DMS153 treated with DMSO at 0.1 percent for 48 hours (cell line): ENCODE data around the gene DPEP1.
"Not testable (repeated sequence)": the region's sequence is repeated elsewhere in the genome, so short reads cannot be mapped to it uniquely, and the experiment has no call there.

Source experiments
- DNase-seq: peaks from one replicate; lab custom pipeline; 2025; ENCODE audit not compliant: unreplicated experiment; lab: John Stamatoyannopoulos, UW

Gene DPEP1

DNA sequence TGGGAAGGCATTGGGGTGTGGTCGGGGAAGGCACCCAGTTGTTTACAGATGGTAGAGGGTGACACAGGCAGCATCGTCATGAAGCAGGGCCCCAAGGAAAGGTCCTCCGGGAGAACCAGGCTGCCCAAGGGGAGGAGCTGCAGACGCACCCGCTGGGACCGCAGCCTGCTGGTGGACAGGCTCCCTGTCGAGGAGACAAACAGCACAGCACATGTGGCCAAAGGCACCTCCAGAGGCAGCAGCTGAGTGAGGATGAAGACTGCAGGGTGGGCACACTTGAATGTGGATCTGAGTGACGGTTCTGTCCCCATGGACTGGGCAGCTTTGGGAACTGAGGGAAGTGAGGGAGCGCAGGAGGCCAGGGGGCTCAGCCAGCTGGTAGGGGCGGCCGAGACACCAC lies 31.7 kb downstream of the DPEP1 start:
- no peak for DNase-seq

DNA sequence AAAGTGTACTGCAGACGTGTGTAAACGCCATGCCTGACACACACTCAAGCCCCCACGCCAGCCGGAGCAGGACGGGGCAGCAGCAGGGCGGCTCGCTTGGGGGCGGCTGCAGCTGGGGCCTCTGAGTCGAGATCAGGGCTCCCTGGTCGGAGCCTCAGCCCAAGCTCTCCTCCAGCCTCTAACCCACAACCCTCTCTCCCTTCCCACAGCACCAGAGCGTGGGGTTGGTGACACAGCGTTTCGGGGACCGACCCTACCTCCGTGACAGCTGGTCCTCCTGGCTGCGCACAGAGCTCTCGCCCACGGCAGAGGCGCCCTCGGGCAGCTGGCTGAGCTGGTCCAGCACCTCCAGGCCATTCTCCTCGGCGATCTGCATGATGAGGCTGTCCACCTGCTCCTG lies 32.8 kb downstream of the DPEP1 start:
- DNase-seq: no peak

DNA sequence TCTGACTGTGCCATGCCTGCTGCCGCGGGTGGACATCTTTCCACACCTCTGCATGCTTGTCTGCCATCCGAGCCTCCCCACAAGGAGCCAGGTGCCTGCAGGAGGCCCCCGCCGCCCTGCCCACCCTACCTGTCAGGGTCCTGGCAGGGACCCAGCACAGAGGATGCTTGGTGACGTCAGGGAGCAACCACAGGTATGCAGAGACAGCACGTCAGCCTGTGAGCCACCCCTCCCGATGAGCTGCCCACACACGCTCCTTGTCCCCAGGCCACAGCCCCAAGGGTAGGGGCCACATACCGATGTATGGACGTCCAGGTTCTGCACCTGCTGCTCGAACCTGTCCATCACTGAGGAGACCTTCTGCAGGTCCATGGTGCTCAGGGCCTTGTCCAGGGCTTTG lies 33.5 kb downstream of the DPEP1 start:
- no peak for DNase-seq

DNA sequence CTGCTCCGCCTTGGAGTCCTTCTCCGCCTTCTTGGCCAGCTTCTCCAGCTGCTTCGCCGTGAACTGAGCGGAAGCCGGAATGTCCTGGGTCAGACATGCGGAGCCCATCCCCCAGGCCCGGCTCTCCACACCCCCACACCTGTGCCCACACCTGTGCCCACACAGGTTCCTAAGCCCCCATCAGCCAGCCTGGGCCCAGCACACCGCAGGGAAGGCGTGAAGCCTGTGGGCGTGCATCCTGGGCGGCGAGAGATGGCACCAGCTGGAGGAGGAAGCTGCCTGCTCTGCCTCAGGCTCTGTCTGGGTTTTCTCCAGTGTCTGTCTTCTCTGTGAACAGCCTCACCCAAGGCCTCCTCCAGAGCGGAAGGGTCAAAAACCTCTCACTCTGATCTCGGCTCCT lies 38.1 kb downstream of the DPEP1 start:
- DNase-seq: no peak

DNA sequence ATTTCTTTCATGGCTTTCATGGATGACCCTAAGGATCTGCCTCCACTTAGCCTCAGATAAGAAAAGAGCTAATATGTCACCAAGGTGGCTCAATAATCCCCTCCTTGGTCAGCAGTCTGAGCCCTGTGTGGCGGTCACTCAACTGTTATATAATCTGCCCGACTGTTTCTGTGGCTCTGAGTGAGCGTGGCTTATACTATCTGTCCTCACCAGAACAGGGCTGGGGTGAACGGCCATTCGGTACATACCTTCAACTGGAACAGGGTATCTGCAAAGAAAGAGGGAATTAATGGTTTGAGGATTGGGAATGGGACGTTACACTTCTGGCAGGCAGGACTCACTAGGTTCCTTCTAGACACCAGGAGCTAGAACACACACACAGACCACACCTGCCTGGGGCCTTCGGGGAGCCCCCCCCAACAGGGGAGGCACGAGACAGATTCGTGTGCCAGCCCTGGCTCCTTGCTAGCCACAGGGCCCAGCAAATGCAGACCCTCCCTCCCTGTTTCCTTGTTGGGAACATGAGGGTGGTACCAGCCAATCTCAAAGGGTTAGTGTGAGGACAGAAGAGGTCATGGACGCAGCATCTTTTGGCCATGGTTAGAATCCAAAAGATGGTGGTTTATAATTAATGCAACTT lies 40.3 kb downstream of the DPEP1 start:
- DNase-seq: no peak

DNA sequence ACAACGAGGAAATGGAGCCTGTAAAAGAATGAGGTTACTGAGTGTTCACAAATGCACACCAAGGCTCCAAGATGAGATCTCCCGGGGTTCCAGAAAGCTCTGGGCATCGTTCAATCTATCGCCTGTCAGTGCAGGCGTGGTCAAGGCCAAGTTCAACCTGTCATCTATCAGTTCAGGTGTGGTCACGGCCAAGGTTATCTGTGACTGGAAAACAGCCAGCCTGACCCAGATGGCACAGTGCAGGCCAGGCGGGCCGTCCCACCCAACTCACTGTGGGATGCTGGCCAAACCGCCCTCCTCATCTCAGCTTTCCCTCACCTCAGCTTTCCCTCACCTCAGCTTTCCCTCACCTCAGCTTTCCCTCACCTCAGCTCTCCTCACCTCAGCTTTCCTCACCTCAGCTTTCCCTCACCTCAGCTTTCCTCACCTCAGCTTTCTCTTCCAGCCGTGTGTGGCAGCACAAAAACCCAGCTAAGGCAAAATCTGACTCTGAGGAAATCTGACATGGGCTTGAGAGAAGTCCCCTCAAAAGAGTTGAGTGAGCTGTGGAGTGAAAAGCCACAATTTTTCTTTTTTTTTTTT lies 41.7 kb downstream of the DPEP1 start:
- no peak for DNase-seq

DNA sequence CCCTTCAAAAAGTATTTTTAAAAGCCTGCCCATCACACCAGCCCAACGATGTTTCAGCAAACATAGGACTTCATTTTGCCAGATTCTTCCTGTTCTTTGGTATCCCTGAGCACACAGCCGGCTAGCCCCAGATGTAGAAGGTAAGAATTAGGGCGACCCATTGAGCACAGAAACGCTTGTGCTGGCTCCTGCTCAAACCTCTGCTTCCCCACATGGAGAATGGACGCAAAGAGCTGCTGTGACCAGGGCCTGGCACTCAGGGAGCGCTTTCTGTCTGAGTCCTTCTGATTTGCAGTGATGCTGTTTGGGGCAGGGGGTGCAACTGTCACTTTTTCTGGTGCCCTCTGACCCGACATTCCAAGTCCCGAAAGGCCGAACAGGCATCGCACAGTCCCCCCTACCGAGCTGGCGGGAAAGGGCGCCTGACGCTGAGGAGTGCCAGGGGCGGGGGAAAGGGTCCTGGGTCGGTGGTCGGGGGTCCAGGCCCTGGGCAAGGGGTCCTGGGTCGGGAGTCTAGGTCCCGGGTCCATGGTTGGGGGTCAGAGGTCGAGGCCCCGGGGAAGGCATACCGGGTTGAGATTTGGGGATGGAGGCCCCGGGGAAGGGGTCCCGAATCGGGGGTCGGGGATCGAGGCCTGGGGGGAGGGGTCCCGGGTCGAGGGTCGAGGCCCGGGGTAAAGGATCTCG lies 43.1 kb downstream of the DPEP1 start:
- no peak for DNase-seq

DNA sequence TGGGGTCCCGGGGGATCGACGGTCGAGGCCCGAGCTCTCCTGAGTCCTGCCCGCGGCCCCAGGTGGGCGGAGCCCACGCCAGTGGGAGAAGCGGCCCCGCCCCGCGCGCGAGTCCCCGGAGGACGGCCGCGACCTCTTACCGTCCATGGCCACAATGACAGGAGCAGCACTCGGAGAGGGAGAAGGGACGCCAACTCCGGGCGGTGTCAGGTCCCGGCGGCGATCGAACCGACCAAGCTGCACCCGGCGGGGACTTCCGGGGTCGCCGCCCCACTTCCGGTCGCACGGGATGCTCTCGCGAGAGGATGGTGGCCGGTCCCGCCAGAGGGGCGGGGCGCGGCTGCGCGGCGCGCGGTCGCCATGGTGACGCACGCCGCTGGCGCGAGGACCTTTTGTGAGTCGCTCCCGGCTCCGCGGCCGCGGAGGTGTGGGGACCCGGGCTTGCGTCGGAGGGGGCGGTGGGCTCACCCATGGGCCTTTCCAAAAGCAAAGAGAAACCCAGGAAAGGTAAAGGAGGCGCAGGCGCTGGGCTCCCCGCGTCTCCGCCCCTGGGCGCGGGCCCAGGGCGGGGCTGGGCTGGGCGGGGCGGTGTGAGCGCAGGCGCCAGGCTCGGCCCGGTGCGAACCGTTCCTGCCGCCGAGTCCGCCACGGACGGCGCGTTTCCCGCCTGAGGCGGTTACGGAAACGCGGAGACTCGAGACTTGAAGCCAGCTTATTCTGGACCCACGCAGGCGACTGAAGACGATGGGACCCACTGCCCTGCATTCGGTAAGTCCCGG lies 44.2 kb downstream of the DPEP1 start, which contains the start of the genes CHMP1A and SPATA33:
CHMP1A (minus strand) TSS at position 267 of the 779 bp plus-strand sequence; CDS start at position 147, 120 bp downstream.
SPATA33 (plus strand) TSS at position 395 of the 779 bp plus-strand sequence; CDS start at position 471, 76 bp downstream.
- DNase-seq: peak; percentile 67

DNA sequence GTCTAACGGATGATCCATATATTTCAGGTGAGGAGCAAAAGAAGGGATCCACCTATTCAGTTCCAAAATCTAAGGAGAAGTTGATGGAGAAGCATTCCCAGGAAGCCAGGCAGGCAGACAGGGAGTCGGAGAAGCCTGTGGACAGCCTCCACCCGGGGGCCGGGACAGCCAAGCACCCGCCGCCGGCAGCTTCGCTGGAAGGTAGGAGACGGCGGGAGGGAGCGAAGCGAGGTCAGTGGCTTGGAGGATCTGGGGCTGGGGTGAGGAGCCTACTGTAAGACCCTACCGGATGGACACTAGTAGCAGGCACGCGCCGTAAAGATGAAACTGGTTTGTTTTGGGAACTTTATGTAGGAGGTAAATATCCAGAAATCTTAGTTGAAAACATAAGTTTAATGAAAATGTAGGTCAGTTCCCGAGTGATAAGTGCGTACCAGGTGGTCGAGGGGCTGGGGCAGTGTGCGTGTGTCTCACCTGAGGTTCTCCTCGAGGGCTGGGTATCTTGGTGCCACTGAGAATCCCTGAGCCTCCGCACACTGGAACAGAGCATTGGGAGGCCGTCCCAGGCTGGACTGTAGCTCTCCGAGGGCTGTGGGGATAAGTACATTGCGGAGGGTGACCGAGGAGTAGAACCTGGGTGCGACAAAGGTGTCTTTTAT lies 44.9 kb downstream of the DPEP1 start:
- DNase-seq: no peak

DNA sequence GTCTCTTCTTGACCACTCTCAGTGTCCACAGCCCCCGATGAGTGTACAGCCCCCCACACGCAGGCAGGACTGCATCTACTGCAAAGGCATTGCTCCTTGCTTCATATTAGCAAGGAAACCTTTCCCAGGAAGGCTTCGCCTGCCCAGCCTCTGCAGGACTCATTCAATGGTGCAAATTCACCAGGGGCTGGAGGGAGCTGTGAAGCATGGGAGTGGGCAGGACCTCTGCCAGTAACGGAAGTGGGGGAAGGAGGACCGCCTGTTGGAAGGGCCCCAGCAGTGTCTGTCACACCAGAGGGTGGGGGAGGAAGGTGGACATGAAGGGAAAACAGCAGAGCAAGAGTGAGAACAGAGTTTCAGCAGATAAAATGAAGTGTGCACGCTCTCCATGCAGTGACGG lies 46.7 kb downstream of the DPEP1 start:
- no peak for DNase-seq

DNA sequence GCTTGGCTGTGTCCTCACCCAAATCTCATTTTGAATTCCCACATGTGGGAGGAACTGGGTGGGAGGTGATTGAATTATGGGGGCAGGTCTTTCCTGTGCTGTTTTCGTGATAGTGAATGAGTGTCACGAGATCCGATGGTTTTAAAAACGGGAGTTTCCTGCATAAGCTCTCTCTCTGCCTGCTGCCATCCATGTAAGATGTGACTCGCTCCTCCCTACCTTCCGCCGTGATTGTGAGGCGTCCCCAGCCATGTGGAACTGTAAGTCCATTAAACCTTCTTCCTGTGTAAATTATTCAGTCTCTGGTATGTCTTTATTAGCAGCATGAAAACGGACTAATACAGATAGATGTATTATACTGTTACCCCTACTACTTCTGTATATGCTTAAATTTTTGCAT lies 47.8 kb downstream of the DPEP1 start:
- DNase-seq: no peak

DNA sequence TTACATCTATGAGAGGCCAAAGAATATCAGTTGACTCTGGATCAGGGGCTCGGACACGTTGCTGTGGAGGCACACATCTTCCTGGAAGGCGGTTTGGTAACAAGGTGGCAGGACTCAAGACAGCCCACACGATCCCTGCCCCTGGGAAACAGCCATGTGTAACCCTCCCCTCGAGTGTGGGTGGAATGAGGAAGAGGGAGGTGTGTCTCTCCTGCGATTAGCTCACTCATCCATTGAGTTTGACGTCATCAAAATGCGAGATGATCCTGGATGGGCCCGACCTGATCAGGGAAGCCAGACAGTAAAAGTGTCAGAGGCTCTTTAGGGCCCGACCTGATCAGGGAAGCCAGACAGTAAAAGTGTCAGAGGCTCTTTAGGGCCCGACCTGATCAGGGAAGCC lies 50.8 kb downstream of the DPEP1 start:
- DNase-seq: not testable (repeated sequence)

DNA sequence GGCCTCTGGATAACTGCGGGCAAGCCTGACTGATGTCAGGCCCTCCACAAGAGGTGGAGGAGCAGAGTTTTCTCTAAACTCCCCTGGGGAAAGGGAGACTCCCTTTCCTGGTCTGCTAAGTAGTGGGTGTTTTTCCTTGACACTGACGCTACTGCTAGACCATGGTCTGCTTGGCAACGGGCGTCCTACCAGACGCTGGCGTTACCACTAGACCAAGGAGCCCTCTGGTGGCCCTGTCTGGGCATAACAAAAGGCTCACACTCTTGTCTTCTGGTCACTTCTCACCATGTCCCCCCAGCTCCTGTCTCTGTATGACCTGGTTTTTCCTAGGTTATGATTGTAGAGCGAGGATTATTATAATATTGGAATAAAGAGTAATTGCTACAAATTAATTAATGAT lies 53.6 kb downstream of the DPEP1 start:
- DNase-seq: not testable (repeated sequence)

DNA sequence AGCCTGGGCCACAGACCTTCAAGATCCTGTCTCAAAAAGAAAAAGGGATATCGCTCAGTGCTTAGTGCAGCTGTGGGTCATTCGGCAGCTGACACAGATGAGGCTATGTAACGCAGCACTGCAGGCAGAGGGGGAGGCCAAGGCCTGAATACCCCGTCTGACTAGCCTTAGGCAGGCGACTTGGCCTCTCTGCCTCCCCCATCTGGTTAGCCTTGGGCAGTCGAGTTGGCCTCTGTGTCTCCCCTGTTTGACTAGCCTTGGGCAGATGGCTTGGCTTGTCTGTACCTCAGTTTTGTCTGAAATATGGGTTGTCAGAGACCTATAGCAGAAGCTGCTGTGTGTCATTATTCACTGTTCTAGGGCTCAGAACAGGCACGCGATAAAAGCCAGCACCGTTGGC lies 54.2 kb downstream of the DPEP1 start:
- no peak for DNase-seq

DNA sequence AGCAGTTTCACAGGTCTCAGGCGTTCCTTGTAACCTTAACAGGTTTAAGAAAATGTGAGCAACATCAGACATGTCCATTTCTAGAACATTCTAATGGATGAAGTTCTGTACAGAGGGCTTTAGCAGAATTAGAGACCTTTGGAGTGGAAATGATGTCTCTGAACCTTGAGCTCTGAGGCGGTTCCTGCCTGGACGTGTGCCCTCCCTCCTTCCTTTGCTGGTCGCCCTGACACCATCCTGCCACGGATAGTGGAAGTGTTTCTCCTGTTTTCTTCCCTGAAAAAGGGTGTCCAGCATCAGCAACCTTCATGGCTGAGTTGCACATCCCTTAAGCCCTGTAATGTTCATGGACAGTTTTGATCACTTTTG lies 55.3 kb downstream of the DPEP1 start:
- DNase-seq: no peak

DNA sequence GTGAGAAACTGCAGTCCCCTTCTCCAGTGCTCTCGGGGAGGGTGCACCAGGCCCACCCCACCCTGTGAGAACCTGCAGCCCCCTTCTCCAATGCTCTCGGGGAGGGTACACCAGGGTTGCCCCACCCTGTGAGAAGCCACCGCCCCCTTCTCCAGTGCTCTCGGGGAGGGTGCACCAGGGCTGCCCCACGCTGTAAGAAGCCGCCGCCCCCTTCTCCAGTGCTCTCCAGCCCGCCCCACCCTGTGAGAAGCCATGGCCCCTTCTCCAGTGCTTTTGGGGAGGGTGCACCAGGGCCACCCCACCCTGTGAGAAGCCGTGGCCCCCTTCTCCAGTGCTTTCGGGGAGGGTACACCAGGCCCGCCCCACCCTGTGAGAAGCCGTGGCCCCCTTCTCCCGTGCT lies 56.3 kb downstream of the DPEP1 start:
- DNase-seq: no peak

DNA sequence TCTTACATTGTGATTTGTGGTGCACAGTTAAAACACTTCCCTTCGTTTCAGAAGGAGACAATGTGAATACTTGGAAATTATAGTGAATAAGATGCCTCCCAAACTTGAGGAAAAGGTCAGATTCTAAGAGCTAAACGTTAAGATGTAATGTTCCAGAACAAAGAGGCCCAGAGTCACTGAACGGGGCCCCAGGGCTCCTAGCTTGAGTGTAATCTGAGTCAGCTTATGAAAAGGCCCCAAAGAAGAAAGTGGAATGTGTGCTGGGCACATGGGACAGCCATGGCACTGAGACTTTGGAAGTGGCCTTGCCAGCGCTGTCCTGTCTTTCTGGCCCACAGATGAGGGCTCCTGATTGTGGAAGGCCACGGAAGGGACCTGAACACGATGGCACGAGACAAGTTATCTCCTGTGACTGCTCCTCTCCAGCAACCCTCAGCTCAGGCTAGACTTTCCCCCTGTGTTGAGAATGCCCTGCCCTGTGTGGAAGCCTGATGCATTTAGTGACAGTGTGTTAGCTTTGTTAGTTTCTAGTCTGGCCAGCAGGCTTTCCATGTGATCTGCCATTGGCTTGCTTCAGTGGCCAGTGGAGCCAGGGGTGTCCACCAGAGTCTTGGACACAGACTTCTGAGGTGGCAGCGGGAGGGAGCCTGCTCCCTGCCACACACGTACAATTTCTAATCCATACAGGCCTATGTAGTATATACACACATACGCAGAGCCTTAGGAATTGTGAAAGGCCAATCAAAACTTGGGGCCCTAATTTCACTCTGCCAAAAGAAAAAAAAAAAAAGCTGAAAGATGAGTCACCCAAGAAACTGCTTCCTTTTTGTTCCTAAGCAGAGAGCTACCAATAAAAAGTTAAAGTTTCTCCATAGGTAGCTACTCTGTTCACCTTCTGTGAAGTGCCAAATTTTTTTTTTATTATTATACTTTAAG lies 57.3 kb downstream of the DPEP1 start:
- no peak for DNase-seq

DNA sequence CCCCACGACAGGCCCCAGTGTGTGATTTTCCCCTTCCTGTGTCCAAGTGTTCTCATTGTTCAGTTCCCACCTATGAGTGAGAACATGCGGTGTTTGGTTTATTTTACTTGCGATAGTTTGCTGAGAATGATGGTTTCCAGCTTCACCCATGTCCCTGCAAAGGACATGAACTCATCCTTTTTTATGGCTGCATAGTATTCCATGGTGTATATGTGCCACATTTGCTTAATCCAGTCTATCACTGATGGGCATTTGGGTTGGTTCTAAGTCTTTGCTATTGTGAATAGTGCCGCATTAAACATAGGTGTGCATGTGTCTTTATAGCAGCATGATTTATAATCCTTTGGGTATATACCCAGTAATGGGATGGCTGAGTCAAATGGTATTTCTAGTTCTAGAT lies 58.1 kb downstream of the DPEP1 start:
- not testable (repeated sequence) for DNase-seq

DNA sequence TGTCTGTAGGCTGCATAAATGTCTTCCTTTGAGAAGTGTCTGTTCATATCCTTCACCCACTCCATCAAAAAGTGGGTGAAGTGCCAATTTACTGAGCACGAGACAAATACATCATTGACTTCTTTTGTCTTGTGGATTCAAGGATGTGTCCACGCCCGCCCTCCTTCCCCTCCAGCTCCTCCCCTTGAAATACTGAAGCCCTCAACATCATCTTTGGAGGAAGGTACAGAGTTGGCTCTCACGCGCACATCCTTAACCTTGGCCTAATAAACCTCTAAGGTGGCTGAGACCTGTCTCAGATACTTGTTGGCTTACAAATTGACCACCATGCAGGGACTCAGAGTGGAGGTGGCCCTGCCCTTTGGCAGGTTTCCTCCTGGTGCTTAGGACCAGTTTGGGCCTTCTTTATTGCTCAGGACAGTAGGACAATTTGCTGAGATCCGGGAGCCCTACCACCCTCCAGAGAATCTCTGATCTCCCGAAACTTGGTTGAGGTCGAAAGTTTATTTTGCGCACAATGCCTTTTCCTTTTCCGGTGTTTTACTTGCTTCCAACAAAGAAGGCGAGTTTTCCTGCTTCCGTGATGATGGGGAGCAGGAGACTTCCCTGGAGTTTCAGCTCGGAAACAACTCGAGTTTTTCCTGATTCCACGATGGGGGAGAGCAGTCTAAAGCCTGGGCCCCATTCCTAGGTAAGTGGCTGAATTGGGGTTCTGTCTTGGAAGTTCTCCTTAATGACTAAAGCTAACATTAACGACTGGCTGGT lies 58.9 kb downstream of the DPEP1 start:
- DNase-seq: no peak
